HG02642 (cell line): ENCODE data around the gene HNRNPK.

ENCODE experiments used
- ATAC-seq: cut with Tn5 transposase; IDR thresholded peaks from one replicate; pipeline ENCODE4 v1.9.1; 2021; ENCODE audit warnings: mild to moderate bottlenecking; ENCODE audit not compliant: unreplicated experiment, poor library complexity

The HNRNPK gene

GRCh38 chr9:83979812-83980394 is at the start of gene HNRNPK:
HNRNPK (minus strand) TSS chr9:83980215; CDS start chr9:83978252, 1,963 bp downstream.
- ATAC-seq, result peak; percentile 87

GRCh38 chr9:84027201-84027600 is 47.2 kb upstream of the HNRNPK start:
- no peak for ATAC-seq

GRCh38 chr9:84024041-84024575 is 44.1 kb upstream of the HNRNPK start:
- ATAC-seq, result no peak

DNA sequence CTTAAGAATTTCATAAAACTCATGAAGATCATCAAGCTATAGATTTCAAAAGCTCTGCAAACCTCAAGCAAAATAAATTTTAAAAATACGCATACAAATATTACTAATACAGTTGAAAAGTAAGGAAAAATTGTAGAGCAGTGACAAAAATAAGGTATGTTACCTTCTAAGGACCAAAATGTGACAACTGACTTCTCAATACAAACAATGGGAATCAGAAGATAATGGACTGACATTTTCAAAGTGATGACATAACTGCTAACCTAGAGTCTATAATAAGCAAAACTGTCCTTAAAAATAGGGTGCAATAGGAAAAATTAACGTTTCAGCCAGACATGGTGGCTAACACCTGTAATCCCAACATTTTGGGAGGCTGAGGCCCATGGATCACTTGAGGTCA is 27.6 kb upstream of the HNRNPK start:
- no peak for ATAC-seq

GRCh38 chr9:84003246-84003645 is 23.2 kb upstream of the HNRNPK start:
- ATAC-seq, result no peak

DNA sequence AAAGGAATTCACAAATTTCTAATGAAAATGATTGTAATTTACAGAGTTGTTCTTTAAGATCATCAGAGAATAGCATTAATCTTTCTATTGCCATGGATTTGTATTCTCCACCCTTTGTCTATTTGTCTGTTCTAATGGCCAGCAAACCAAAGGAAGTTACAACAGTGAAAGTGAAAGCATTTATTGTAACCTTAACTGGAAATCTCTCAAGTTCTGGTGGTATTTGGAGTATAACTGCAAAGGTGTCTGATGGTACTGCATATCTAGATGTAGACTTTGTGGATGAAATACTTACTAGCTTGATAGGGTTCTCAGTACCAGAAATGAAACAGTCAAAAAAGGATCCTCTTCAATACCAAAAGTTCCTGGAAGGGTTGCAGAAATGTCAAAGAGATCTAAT is 22.3 kb upstream of the HNRNPK start:
- peak; percentile 64 for ATAC-seq

GRCh38 chr9:84001621-84002020 is 21.6 kb upstream of the HNRNPK start:
- ATAC-seq, result no peak

- ATAC-seq, result no peak
Observed at GRCh38 chr9:84000186-84000585, 20.2 kb upstream of the HNRNPK start.

GRCh38 chr9:83999141-83999918 is 19.3 kb upstream of the HNRNPK start:
- ATAC-seq, result no peak

DNA sequence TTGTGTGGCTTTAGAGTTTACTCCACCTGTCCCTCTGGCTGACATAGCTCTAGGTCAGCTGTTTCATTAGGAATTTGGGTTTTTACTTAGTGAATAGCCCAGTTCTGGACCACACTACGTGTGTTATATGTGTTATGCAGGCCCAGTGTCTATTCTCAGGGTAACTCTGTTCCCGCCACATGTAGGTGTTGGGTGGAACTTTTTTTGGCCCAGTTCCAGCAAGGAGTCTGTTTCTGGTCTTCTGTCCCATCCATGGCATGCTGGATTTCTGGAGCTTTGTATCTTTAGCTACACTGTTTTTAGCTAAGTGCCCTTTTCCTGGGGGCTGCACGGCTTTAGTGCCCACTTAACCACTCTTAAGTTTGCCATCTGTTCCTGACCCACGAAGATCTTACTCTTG is 16.1 kb upstream of the HNRNPK start:
- no peak for ATAC-seq

GRCh38 chr9:83992901-83993300 is 12.9 kb upstream of the HNRNPK start:
- no peak for ATAC-seq

DNA sequence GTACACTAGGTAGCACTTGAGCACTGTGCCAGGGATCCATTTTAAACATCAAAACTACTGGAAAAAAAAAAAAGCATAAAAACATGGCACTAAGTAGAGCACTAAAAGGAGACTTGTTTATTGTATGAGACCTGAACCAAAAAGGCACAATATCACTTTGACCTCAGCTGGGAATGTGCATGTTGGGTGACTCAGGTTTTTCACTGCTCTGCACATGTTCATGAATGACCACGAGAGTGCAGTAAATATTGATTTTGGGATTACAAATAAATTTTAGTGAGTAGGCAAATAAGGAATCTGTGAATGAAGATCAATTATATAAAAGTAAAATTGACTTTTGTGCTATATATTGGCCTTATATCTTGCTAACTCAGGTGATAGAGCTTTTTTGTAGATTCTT is 12.4 kb upstream of the HNRNPK start:
- no peak for ATAC-seq

DNA sequence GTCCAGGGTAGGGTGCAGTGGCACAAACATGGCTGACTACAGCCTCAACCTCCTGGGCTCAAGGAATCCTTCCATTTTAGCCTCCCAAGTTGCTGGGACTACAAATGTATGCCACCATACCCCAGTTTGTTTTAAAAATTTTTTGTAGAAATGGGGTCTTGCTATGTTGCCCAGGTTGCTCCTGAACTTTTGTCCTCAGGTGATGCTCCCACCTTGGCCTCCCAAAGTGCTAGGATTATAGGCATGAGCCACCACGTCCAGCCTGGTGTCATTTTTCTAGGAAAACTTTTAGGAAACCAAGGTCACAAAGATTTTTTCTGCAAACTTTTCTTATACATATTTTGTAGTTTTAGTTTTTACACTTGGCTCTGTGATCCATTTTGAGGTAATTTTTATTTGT is 11.3 kb upstream of the HNRNPK start:
- no peak for ATAC-seq

DNA sequence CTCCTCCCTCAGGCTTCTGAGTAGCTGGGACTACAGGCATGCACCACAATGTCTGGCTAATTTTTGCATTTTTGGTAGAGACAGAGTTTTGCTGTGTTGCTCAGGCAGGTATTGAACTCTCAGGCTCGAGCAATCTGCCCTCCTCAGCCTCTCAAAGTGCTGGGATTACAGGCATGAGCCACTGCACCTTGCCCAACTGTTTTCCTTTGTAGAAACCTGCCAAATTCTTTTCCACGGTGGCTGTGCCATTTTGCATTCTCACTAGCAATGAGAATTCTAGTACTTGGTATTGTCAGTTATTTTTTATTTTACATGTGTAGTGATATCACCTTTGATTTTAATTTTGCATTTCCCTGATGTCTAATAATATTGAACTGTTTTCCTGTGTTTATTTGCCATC is 8.4 kb upstream of the HNRNPK start:
- no peak for ATAC-seq

- no peak for ATAC-seq
Observed at GRCh38 chr9:83987402-83987791, 7.4 kb upstream of the HNRNPK start.

- no peak for ATAC-seq
Observed at GRCh38 chr9:83986765-83987401, 6.9 kb upstream of the HNRNPK start.

DNA sequence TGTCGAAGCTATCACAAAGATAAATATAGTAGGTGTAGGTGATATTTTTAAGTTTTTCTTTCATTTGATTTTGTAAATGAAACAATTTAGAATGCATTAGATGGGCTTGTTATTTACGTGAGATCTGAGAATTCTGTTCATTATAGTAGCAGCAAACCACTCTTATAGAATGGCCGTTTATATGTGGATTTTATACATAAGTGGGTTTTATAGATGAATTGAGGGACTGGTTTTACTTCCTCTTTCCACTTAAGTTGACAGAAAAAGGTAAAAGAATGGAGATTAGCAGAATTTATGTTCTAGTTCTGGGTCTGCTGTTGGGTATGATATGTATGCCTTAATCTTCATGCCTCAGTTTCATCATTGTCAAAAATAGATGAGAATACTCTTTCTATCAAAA is 6.2 kb upstream of the HNRNPK start:
- ATAC-seq, result no peak

- ATAC-seq, result no peak
Observed at GRCh38 chr9:83981126-83981871, 1.3 kb upstream of the HNRNPK start.

DNA sequence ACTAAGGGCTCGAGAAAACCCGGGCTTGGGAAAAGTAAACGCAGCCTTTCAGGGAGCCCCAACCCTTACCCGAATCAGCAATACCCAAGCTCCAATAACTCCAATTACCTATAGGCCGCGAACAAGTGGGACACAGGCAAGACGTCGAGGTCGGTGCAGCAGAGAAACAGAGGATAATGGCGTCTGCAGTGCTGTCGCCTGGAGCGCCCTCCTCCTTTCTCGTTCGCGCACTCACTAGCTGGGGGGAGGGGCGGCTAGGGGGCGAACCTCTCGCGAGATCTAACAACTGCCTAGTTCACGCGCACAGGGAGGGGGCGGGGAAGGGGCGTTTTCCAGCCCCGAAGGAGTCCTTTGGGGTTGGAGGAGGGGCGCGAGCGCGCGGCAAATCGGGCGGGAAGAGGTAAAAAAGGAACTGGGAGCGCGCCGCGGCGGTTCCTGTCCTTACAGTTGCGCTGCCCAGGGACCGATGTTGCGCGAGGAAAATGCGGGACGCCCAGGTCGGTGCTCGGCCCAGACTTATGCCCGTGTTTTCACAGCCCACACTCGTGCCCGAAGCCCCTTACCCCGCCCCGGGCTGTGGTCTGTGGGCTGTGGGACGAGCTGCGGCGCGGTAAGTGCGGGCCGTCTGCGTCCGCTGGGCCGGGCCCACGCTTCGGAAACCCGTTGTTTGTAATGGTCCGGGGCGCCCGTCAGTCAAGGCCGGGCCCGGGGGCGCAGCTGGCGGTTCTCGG is 545 bp upstream of the HNRNPK start, which contains the start of gene RMI1:
TSS of gene RMI1 (plus strand) at position 411 of the 731 bp plus-strand sequence. CDS start 20,182 bp downstream, outside the sequence.
- ATAC-seq, result peak; percentile 75
